PFSK-1 (cell line): Measurements from ENCODE around the gene ATP2A1.

Source experiments
- FOXP2 ChIP-seq: optimal IDR thresholded peaks from 2 replicates; pipeline ENCODE3; 2011; ENCODE audit warnings: borderline replicate concordance, control low read depth, inconsistent platforms; ENCODE audit not compliant: insufficient read depth; ENCODE audit errors: extremely low read length, extremely low read depth
- POLR2AphosphoS5 ChIP-seq: IDR thresholded peaks from 2 replicates; pipeline ENCODE4 v1.6.1; 2012; ENCODE audit warnings: low read depth, mild to moderate bottlenecking, control low read depth, low read length, moderate library complexity
- REST ChIP-seq, 2 experiments: IDR thresholded peaks; 2 replicates each; pipeline versions ENCODE4 v1.6.1 to v1.8.0; 2011 to 2012; ENCODE audit warnings: low read depth in 2 of 2, low read length in 2 of 2, control low read depth in 1 of 2, inconsistent platforms in 1 of 2, mild to moderate bottlenecking in 1 of 2, moderate library complexity in 1 of 2; ENCODE audit not compliant: insufficient read depth in 1 of 2
- SIN3A ChIP-seq: IDR thresholded peaks from 2 replicates; pipeline ENCODE4 v1.6.1; 2012; ENCODE audit warnings: mild to moderate bottlenecking, low read length, moderate library complexity, borderline replicate concordance; ENCODE audit not compliant: insufficient read depth
- TAF1 ChIP-seq: IDR thresholded peaks from 2 replicates; pipeline ENCODE4 v1.6.1; 2012; ENCODE audit warnings: low read length, control low read depth, borderline replicate concordance; ENCODE audit not compliant: insufficient read depth

Gene ATP2A1

GRCh38 chr16:28913946-28914724 is 35.8 kb downstream of the ATP2A1 start:
- TF ChIP-seq POLR2AphosphoS5 (no peak), REST (IDR thresholded peaks at IDR 0.05; ENCODE audit: insufficient read depth in 1 of 2, low read depth in 2 of 2, low read length in 2 of 2) (no peak), SIN3A (no peak), FOXP2 (no peak), TAF1 (no peak)

- no peak for TF ChIP-seq SIN3A
- no peak for TF ChIP-seq REST (IDR thresholded peaks at IDR 0.05; ENCODE audit: insufficient read depth in 1 of 2, low read depth in 2 of 2, low read length in 2 of 2)
These were observed 36.9 kb downstream of the ATP2A1 start for GRCh38 chr16:28915181-28915580.

GRCh38 chr16:28917095-28917494 is 38.8 kb downstream of the ATP2A1 start:
- TF ChIP-seq FOXP2: no peak
- TF ChIP-seq SIN3A: no peak
- TF ChIP-seq REST (IDR thresholded peaks at IDR 0.05; ENCODE audit: insufficient read depth in 1 of 2, low read depth in 2 of 2, low read length in 2 of 2): no peak
- no peak for TF ChIP-seq POLR2AphosphoS5
- TF ChIP-seq TAF1: no peak

GRCh38 chr16:28918698-28919097 is 40.4 kb downstream of the ATP2A1 start:
- TF ChIP-seq TAF1: no peak

GRCh38 chr16:28923231-28923587 is 44.9 kb downstream of the ATP2A1 start:
- TF ChIP-seq FOXP2 (no peak), SIN3A (no peak), TAF1 (no peak), REST (IDR thresholded peaks at IDR 0.05; ENCODE audit: insufficient read depth in 1 of 2, low read depth in 2 of 2, low read length in 2 of 2) (no peak), POLR2AphosphoS5 (no peak)
